Kidney (tissue), 14 donors: ENCODE data around the gene GDPD5. TPM values are rescaled to one million over a fixed set of nuclear protein-coding genes. Genes with fewer than 3 reads are reported as not detected.

ENCODE experiments used
- DNase-seq, 5 donors: peaks; one replicate each; pipeline ENCODE4 v3.0.0-alpha.2; 2013 to 2020
- FAIRE-seq: peaks from 2 replicates; lab custom pipeline; 2012; peaks lifted over from hg19 to GRCh38; lab: Jason Lieb, UNC
- H3K27ac ChIP-seq, 2 donors: one replicate each; pipeline ENCODE4 v1.7.0; 2013; ENCODE audit warnings: low read depth in 2 of 2, low read length in 2 of 2, inconsistent platforms in 1 of 2
- H3K27me3 ChIP-seq: one replicate; pipeline ENCODE4 v1.7.1; 2013; ENCODE audit warnings: low read length, inconsistent platforms; ENCODE audit not compliant: control insufficient read depth, insufficient read depth
- H3K36me3 ChIP-seq, 3 donors: one replicate each; pipeline versions ENCODE4 v1.7.0 to v1.7.1; 2013; ENCODE audit warnings: low read length in 3 of 3, control low read depth in 1 of 3, inconsistent platforms in 1 of 3; ENCODE audit not compliant: insufficient read depth in 3 of 3, control insufficient read depth in 2 of 3
- H3K4me1 ChIP-seq, 3 donors: one replicate each; pipeline versions ENCODE4 v1.7.0 to v1.7.1; 2013; ENCODE audit warnings: low read length in 3 of 3, inconsistent platforms in 1 of 3, low read depth in 1 of 3; ENCODE audit not compliant: control insufficient read depth in 2 of 3, insufficient read depth in 2 of 3
- H3K4me3 ChIP-seq, 3 donors: one replicate each; pipeline versions ENCODE4 v1.7.0 to v1.8.1; 2013; ENCODE audit warnings: low read length in 3 of 3, control low read depth in 1 of 3, inconsistent platforms in 1 of 3
- H3K9ac ChIP-seq, 3 donors: one replicate each; pipeline versions ENCODE4 v1.7.0 to v1.7.1; 2013; ENCODE audit warnings: low read length in 3 of 3, control low read depth in 1 of 3, inconsistent platforms in 1 of 3
- H3K9me3 ChIP-seq, 3 donors: one replicate each; pipeline versions ENCODE4 v1.7.0 to v1.7.1; 2013; ENCODE audit warnings: low read length in 3 of 3, control low read depth in 1 of 3, inconsistent platforms in 1 of 3; ENCODE audit not compliant: control insufficient read depth in 2 of 3, insufficient read depth in 1 of 3
- intact Hi-C: fragments of 100-400 bp; cut with DNase I; formaldehyde crosslinking; loops from one replicate; pipeline ENCODE4 v1.11.1; 2022
- polyA plus RNA-seq: library from polyadenylated mRNA; stranded (reverse); fragments of 350-450 nt; fragmentation: Illumina TruSeq; extraction: RNeasy Lipid Tissue Mini Kit (QIAGEN cat#74804); gene quantifications from one replicate; pipeline ENCODE4 v1.2.3, GENCODE V29; 2014; ENCODE audit warnings: low read depth, low replicate concordance; ENCODE audit not compliant: insufficient read depth
- total RNA-seq: library from RNA; stranded (reverse); fragmentation: NEBNext Ultra II Directional; extraction: Animal tissue kit (Norgen Biotek cat#: 25700); gene quantifications from one replicate; pipeline ENCODE4 v1.2.1, GENCODE V29; 2021
- TF ChIP-seq, protein P1 (sequence below): IDR thresholded peaks from 3 replicates; pipeline ENCODE4 v1.5.1; 2012; ENCODE audit warnings: mild to moderate bottlenecking, moderate library complexity, borderline replicate concordance; ENCODE audit not compliant: insufficient read depth; ENCODE audit errors: extremely low read depth
- donor health status: control.
- donor health status: control.
- donor health status: control.
- donor health status: control.
- donor health status: control.
- donor health status: DM: yes; HTN: yes; CAD: no.
- donor health status: Normal renal cell carcinoma (clear cell type).

The GDPD5 gene
- total and polyA plus RNA-seq, 2 donors from 2014 or later = 3.9 to 11.4 TPM

DNA sequence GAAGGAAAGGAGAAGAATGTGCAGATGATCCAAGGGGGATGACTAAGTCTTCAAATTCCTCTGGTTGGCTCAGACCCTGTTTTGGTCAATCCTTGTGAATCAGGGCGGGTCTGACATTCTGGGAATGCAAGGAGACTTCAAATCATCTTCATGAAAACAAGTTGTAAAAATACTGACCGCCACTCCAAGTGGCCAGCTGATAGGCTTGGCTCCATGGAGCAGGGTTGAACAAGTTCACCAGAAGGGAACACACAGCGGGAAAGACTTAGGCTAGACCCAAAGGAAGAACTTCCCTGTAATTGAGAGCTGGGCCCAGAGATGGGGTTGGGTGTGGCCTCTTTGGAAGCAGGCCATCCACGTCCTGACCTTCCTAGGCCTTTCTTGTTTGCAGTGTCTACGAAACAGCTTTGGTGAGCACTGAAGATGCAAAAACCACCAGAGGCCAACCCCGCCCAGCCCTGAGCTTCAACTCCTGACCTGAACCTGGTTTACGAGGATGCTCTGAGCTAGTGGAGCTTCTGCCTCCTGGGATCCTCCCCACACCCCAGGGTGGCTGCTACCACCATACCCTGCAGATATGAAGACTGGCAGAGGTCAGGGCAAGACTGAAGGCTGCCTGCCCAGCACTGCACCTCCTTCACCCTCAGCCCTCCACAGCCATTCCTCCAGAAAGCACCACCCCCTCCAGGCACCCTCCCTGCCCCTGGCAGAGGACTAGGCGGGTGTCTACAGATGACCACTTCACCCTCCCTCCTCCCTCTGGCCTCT lies 26.1 kb downstream of the GDPD5 start:
- Histone ChIP-seq H3K27me3 (no peaks in the 10 kb centered on the region), H3K4me3 (no peak overlapping the region), H3K9me3 (no peaks in the 10 kb centered on the region), H3K36me3 (no peaks in the 10 kb centered on the region), H3K9ac (no peak overlapping the region), H3K27ac (no peak overlapping the region), H3K4me1 (no peaks in the 10 kb centered on the region)
- FAIRE-seq (no peak), DNase-seq (no peak)
- intact Hi-C loops = no loop called here
- TF ChIP-seq, protein P1, sequence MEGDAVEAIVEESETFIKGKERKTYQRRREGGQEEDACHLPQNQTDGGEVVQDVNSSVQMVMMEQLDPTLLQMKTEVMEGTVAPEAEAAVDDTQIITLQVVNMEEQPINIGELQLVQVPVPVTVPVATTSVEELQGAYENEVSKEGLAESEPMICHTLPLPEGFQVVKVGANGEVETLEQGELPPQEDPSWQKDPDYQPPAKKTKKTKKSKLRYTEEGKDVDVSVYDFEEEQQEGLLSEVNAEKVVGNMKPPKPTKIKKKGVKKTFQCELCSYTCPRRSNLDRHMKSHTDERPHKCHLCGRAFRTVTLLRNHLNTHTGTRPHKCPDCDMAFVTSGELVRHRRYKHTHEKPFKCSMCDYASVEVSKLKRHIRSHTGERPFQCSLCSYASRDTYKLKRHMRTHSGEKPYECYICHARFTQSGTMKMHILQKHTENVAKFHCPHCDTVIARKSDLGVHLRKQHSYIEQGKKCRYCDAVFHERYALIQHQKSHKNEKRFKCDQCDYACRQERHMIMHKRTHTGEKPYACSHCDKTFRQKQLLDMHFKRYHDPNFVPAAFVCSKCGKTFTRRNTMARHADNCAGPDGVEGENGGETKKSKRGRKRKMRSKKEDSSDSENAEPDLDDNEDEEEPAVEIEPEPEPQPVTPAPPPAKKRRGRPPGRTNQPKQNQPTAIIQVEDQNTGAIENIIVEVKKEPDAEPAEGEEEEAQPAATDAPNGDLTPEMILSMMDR = no peak

DNA sequence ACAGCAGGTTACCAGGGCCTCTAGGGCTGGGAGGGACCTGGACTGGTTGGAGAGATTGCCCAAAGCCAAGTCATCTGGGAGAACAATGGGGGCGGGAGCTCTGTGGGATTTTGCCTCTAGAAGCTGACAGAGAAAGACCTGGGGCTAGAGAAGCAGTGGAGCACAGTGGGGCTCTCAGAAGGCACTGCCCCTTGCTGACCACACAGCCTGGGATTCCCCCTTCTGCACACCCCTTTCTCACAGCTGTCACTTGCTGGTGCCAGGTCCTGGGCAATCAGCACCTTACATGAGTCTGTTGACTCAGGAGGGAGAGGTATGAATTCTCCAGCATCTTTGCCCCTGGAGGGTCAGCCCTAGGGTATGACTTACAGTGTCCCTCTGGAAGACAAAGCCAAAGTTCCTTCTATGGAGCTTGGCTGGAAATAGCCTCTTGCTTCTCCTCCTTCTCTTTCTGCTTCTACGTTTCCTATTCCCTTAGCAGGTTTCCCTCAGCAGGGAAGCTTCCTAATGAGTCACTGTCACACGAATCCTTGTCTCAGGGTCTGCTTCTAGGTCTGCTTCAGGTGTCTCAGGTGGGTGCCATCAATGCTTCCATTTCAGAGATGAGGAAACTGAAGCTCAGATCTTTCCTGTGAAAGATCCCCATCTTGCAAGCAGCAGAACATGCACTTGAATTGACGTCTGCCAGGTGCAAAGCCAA lies 27.0 kb downstream of the GDPD5 start:
- Histone ChIP-seq H3K9ac (no peak overlapping the region), H3K27ac (no peak overlapping the region), H3K4me3 (no peak overlapping the region), H3K27me3 (no peaks in the 10 kb centered on the region), H3K4me1 (no peaks in the 10 kb centered on the region), H3K9me3 (no peaks in the 10 kb centered on the region), H3K36me3 (no peaks in the 10 kb centered on the region)
- TF ChIP-seq, protein P1 = no peak
- no peak for DNase-seq
- intact Hi-C loops = no loop called here
- FAIRE-seq = no peak

DNA sequence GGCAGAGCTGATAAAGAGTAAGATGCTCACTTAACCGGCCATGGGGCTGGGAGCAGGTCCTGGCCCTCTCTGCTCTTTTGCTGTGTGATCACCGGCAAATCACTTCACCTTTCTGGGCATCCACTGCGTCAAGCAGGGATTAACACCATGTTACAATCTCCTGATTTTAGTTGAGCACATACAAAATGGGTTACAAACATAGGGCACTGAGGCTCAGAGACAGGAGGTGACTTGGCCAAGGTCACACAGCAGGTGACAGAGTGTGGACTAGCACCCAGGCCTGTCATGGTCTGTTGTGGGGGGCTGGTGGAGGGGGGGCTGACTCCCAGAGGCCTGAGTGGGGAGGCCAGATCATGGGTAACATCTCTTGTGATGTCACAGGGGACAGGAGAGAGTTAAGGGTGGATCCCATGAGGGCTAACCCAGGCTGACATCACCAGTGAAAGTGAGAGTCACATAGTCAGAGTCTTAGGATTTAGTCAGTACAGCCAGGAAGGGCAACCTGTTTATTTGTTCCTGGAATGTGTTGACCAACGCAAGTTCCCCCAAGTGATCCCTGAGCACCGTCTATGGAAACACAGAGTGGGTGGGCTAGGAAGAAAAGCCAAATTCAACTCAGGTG lies 27.8 kb downstream of the GDPD5 start:
- no peak overlapping the region for H3K4me3 ChIP-seq
- no peaks in the 10 kb centered on the region for H3K36me3 ChIP-seq
- DNase-seq = no peak
- H3K27me3 ChIP-seq = no peaks in the 10 kb centered on the region
- FAIRE-seq = no peak
- H3K9ac ChIP-seq = no peak overlapping the region
- no peak overlapping the region for H3K27ac ChIP-seq
- no peaks in the 10 kb centered on the region for H3K9me3 ChIP-seq
- H3K4me1 ChIP-seq = no peaks in the 10 kb centered on the region
- intact Hi-C loops = no loop called here
- TF ChIP-seq, protein P1 = no peak
